Activated CD8-positive, alpha-beta memory T cell treated with anti-CD3 and anti-CD28 coated beads, Interleukin-2, amount 50 U/mL, for 48 hours (primary cell): Measurements from ENCODE around the gene PRRT1B.
"Not testable (repeated sequence)": the region's sequence is repeated elsewhere in the genome, so short reads cannot be mapped to it uniquely, and the experiment has no call there.

Source experiments
- DNase-seq: peaks from one replicate; pipeline ENCODE4 v3.0.0-alpha.2; 2020

The PRRT1B gene

GRCh38 chr9:131523086-131523388 lies 22.3 kb upstream of the PRRT1B start:
- DNase-seq: no peak

GRCh38 chr9:131523451-131524435 lies 21.6 kb upstream of the PRRT1B start:
- DNase-seq: no peak

- DNase-seq: no peak
Measured at GRCh38 chr9:131524665-131525315, 20.5 kb upstream of the PRRT1B start.

- no peak for DNase-seq
Measured at GRCh38 chr9:131525643-131526565, 19.4 kb upstream of the PRRT1B start.

- no peak for DNase-seq
Measured at GRCh38 chr9:131528186-131528585, 17.1 kb upstream of the PRRT1B start.

GRCh38 chr9:131528886-131529505 lies 16.3 kb upstream of the PRRT1B start:
- DNase-seq: no peak

- no peak for DNase-seq
Measured at GRCh38 chr9:131529597-131530545, 15.5 kb upstream of the PRRT1B start.

GRCh38 chr9:131530546-131530919 lies 14.8 kb upstream of the PRRT1B start:
- DNase-seq: peak; percentile 68

- DNase-seq: peak; percentile 86
Measured at GRCh38 chr9:131530920-131531832, 14.1 kb upstream of the PRRT1B start, which contains the start of gene UCK1. TSS of gene UCK1 (minus strand) at chr9:131531263. CDS start at chr9:131531174, 89 bp downstream.

- DNase-seq: no peak
Measured at GRCh38 chr9:131534721-131535237, 10.5 kb upstream of the PRRT1B start.

GRCh38 chr9:131537946-131538345 lies 7.4 kb upstream of the PRRT1B start:
- DNase-seq: no peak

GRCh38 chr9:131539223-131539923 lies 6.0 kb upstream of the PRRT1B start:
- no peak for DNase-seq

- DNase-seq: no peak
Measured at GRCh38 chr9:131543141-131543540, 2.2 kb upstream of the PRRT1B start.

- no peak for DNase-seq
Measured at GRCh38 chr9:131545786-131546335, 538 bp downstream of the PRRT1B start.

GRCh38 chr9:131546336-131547084 lies 1.2 kb downstream of the PRRT1B start:
- DNase-seq: no peak

GRCh38 chr9:131549186-131549585 lies 3.9 kb downstream of the PRRT1B start:
- not testable (repeated sequence) for DNase-seq

GRCh38 chr9:131550465-131550864 lies 5.1 kb downstream of the PRRT1B start:
- DNase-seq: not testable (repeated sequence)

- no peak for DNase-seq
Measured at GRCh38 chr9:131552030-131552429, 6.7 kb downstream of the PRRT1B start.
